ENCODE results near the gene POP7. TPM values are rescaled to one million over a fixed set of nuclear protein-coding genes. Genes with fewer than 3 reads are reported as not detected.
"Not testable (repeated sequence)": the region's sequence is repeated elsewhere in the genome, so short reads cannot be mapped to it uniquely, and the experiment has no call there.

Gene POP7
- total RNA-seq, 1 donor from 2014 or later, result 25.9 TPM

DNA sequence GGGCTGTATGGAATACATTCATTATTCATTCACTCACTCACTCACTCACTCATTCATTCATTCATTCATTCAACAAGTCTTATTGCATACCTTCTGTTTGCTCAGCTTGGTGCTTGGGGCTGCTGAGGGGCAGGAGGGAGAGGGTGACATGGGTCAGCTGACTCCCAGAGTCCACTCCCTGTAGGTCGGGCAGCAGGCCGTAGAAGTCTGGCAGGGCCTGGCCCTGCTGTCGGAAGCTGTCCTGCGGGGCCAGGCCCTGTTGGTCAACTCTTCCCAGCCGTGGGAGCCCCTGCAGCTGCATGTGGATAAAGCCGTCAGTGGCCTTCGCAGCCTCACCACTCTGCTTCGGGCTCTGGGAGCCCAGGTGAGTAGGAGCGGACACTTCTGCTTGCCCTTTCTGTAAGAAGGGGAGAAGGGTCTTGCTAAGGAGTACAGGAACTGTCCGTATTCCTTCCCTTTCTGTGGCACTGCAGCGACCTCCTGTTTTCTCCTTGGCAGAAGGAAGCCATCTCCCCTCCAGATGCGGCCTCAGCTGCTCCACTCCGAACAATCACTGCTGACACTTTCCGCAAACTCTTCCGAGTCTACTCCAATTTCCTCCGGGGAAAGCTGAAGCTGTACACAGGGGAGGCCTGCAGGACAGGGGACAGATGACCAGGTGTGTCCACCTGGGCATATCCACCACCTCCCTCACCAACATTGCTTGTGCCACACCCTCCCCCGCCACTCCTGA lies 16.7 kb downstream of the POP7 start:
- DNase-seq (ENCODE audit: low spot score), result no peak

DNA sequence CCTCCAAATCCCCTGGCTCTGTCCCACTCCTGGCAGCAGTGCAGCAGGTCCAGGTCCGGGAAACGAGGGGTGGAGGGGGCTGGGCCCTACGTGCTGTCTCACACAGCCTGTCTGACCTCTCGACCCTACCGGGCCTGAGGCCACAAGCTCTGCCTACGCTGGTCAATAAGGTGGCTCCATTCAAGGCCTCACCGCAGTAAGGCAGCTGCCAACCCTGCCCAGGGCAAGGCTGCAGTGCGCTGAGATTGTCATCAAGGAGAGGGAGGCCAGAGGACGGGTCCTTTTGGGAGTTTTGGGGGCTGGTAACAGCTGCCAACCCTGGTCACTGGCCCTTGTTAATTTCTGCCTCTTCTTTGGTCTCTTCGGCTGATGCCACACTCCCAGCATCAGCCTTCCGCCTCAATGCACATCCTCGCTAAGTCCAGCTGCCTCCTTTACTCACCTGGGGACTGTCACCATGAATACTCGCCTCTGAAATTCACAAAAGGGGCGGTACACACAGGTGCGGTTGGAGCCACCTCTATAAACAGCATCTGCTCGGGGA lies 17.9 kb downstream of the POP7 start:
- no peak for DNase-seq (ENCODE audit: low spot score)

DNA sequence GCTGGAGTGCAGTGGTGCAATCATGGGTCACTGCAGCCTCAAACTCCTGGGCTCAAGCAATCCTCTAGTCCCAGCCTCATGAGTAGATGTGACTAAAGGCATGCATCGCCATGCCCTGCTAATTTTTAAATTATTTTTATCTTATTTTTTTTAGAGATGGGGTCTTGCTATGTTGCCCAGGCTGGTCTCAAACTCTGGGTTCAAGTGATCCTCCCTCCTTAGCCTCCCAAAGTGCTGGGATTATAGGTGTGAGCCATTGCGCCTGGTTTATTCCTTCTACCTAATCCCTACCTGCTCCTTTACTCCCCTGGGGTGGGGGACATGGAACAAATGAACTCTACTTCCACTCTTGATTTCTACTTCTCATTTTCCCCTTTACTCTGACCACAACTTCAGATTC lies 18.4 kb downstream of the POP7 start:
- not testable (repeated sequence) for DNase-seq (ENCODE audit: low spot score)

GRCh38 chr7:100726996-100727761 lies 21.3 kb downstream of the POP7 start:
- no peak for DNase-seq (ENCODE audit: low spot score)

DNA sequence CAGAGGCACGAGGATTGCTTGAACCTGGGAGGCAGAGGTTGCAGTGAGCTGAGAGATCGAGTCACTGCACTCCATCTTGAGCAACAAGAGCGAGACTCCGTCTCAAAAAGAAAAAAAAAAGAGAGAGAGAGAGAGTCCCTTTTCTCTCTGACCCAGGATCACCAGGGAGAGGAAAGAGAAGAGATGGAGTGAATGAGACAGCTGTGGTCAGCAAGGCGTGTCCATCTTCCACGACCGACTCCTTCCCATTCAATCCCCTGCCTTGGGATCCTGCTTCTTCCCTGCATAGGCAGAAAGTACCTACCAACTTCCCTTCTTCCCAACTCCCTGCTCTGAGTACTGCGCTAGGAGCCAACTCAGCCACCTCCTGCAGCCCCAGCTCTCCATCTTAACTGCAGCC lies 22.3 kb downstream of the POP7 start:
- DNase-seq (ENCODE audit: low spot score), result no peak

GRCh38 chr7:100730136-100730800 lies 24.3 kb downstream of the POP7 start:
- DNase-seq (ENCODE audit: low spot score), result no peak

DNA sequence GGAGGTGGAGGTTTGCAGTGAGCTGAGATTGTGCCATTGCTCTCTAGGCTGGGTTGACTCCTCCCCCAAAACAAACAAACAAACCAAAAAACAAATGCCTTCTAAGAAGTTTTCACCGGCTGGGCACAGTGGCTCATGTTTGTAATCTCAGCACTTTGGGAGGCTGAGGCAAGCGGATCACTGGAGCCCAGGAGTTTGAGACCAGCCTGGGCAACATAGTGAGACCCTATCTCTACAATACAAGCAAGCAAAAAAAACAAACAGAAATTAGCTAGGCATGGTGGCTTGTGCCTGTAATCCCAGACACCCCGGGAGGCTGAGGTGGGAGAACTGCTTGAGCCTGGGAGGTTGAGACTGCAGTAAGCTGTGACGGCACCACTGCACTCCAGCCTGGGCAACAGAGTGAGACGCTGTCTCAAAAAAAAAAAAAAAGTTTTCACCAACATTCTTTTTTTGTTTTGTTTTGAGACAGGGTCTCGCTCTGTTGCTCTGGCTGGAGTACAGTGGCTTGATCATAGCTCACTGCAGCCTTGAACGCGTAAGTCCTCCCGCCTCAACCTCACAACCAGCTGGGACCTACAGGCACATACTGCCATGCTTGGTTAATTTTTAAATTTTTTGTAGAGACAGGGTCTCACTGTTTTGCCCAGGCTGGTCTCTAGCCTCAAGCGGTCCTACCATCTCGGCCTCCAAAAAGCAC lies 26.2 kb downstream of the POP7 start:
- no peak for DNase-seq (ENCODE audit: low spot score)

DNA sequence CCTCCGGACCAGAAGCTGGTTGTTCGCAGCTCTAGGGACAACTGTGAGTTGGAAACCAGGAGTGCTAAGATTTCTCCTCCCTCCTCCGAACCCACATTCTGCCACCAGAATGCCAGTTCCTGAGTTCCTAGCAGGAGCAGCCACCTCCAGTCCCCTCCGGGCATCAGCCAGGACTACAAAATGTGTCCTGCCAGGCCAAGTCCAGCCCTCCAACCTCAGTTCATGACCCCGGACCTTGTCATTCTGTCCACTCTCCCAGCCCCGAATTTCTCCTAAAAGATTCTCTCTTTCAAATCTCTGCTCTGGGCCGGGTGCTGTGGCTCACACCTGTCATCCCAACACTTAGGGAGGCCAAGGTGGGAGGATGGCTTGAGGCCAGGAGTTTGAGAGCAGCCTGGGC lies 29.8 kb downstream of the POP7 start:
- no peak for DNase-seq (ENCODE audit: low spot score)

- DNase-seq (ENCODE audit: low spot score), result no peak
Observed at GRCh38 chr7:100736671-100737070, 30.8 kb downstream of the POP7 start.

DNA sequence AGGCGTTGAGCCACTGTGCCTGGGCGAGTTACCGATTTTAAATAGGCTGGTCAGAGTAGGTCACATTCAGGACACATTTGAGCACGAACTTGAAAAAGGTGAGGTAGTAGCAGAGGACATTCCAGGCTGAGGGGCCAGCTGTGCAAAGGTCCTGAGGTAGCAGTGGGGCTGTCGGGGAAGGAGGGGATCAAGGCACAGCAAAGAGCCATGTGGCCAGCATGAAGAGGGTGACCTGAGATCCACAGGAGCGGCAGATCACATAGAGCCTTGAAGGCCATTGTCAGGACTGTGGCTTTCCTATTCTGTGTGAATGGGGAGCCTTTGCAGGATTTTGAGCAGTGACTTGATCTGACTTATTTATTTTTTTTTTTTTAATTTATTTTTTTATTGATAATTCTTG lies 34.0 kb downstream of the POP7 start:
- DNase-seq (ENCODE audit: low spot score), result no peak

DNA sequence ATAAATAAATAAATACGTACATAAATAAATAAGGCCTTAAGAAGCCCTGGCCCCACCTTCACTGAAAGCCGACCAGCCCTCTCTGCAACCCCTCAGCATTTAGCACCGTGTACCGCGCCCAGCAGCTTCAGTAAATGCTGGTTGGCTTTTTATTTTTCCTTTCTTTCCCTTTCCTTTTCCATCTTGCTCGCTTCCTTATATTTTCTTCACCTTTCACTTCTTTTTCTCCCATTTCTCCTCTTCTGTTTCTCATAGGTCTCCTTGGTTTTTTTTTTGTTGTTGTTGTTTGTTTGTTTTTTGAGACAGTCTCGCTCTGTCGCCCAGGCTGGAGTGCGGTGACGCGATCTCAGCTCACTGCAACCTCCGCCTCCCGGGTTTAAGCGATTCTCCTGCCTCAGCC lies 38.7 kb downstream of the POP7 start:
- no peak for DNase-seq (ENCODE audit: low spot score)

DNA sequence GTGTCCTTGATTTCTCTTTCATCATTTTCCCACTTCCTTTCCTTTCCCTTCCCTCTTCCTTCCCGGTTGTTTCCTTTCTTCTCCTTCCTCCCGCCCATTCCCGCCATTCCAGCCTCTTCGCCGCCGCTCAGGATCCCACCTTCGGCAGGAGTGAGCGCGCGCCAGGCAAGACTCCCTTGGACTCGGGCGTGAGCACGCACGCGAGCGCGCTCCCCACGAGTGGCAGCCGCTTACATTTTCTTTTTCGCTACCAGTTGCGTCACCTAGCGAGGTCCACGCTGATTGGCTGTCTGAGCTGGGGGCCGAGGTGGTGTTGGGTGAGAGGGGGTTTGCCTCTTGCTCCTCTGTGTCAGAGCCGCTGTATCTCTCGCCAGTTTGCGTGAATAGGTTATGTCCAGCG lies 39.3 kb downstream of the POP7 start:
- DNase-seq (ENCODE audit: low spot score), result no peak

DNA sequence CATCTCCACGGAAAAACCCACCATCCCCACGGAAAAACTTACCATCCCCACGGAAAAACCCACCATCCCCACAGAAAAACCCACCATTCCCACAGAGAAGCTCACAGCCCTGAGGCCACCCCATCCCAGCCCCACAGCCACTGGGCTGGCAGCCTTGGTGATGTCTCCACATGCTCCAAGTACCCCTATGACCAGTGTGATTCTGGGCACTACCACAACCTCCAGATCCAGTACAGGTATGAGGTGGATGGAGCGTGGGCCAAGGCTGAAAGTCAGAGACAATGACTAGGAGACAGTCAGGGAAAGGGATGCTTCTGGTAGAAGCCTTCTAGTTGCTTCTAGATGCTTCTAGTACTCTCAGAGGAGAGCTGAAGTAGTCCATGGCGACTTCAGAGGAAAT lies 47.1 kb downstream of the POP7 start:
- no peak for DNase-seq (ENCODE audit: low spot score)

- DNase-seq (ENCODE audit: low spot score), result no peak
Observed at GRCh38 chr7:100753750-100754149, 47.8 kb downstream of the POP7 start.

Other genes with a start within 250 kb of the POP7 start
- 0.96 TPM for gene SPACDR, start 241.9 kb upstream of the POP7 start, total RNA-seq
- gene TSC22D4, start 226.9 kb upstream of the POP7 start, total RNA-seq, result 42.4 TPM
- gene NYAP1, start 222.2 kb upstream of the POP7 start, total RNA-seq, result 1.2 TPM
- 14.1 TPM for gene AGFG2, start 166.9 kb upstream of the POP7 start, total RNA-seq
- gene SAP25, start 132.2 kb upstream of the POP7 start, total RNA-seq, result 2.3 TPM
- gene LRCH4, start 120.0 kb upstream of the POP7 start, total RNA-seq, result 41.8 TPM
- not detected for gene FBXO24, start 119.8 kb upstream of the POP7 start, total RNA-seq
- 66.4 TPM for gene PCOLCE, start 103.8 kb upstream of the POP7 start, total RNA-seq
- gene MOSPD3, start 93.6 kb upstream of the POP7 start, total RNA-seq, result 12.9 TPM
- gene TFR2, start 64.6 kb upstream of the POP7 start, total RNA-seq, result 0.29 TPM
- gene ACTL6B, start 49.7 kb upstream of the POP7 start, total RNA-seq, result not detected
- 243 TPM for gene GNB2, start 32.4 kb upstream of the POP7 start, total RNA-seq
- gene GIGYF1, start 11.9 kb upstream of the POP7 start, total RNA-seq, result 31.9 TPM
- gene EPO, start 14.3 kb downstream of the POP7 start, total RNA-seq, result not detected
- not detected for gene ZAN, start 27.5 kb downstream of the POP7 start, total RNA-seq
- gene EPHB4, start 121.4 kb downstream of the POP7 start, total RNA-seq, result 45.6 TPM
- 21.7 TPM for gene SLC12A9, start 146.6 kb downstream of the POP7 start, total RNA-seq
- 71.0 TPM for gene TRIP6, start 161.3 kb downstream of the POP7 start, total RNA-seq
- 135 TPM for gene SRRT, start 169.0 kb downstream of the POP7 start, total RNA-seq
- gene UFSP1, start 183.6 kb downstream of the POP7 start, total RNA-seq, result 5.1 TPM
- 1.9 TPM for gene ACHE, start 189.8 kb downstream of the POP7 start, total RNA-seq
- 1.3 TPM for gene MUC3A, start 243.4 kb downstream of the POP7 start, total RNA-seq